Left cardiac atrium (tissue), 4 donors: ENCODE measurements around the gene CIBAR2. TPM values are rescaled to one million over a fixed set of nuclear protein-coding genes. Genes with fewer than 3 reads are reported as not detected.

Experiments used
- ATAC-seq, 2 donors: fragments of 200-7000 bp; cut with Tn5 transposase; one replicate each; pipeline ENCODE4 v1.9.1; 2020; ENCODE audit warnings: mild to moderate bottlenecking in 2 of 2, moderate library complexity in 2 of 2
- DNase-seq: peaks from one replicate; pipeline ENCODE4 v3.0.0-alpha.2; 2020
- intact Hi-C, 2 donors: fragments of 100-400 bp; cut with DNase I; formaldehyde crosslinking; loops; one replicate each; pipeline versions ENCODE4 v1.14.1 to v1.15.1; 2022 to 2023
- long read RNA-seq: library from polyadenylated mRNA; unstranded; transcript quantifications from one replicate; pipeline ENCODE4 v2.0.0, GENCODE V29; 2021
- total RNA-seq, 2 donors: library from RNA; stranded (reverse); fragmentation: NEBNext Ultra II Directional; extraction: Animal tissue kit (Norgen Biotek cat#: 25700); gene quantifications; one replicate each; pipeline ENCODE4 v1.2.1, GENCODE V29; 2021
- donor health status: DM: no; HTN: yes; CAD: no.
- donor health status: DM: no; HTN: yes; CAD: no; lungs with severe emphysema.
- donor health status: DM: yes; HTN: yes; CAD: no.
- donor health status: Dilated cardiomyopathy.

CIBAR2 gene
- total RNA-seq, result not detected
- long read RNA-seq, result 0 reads

- DNase-seq, result no peak
- intact Hi-C loops, result loop anchor here in 1 of 2 donors (10.0 kb wide), 1 partner anchor 142 kb away; no protein-coding TSS in a partner anchor
- no peak for ATAC-seq
Observed at GRCh38 chr16:85112364-85112763, at the start of gene CIBAR2. Gene CIBAR2, minus strand, starts transcription at chr16:85112472. Its CDS starts 120 bp downstream, at chr16:85112352.

- ATAC-seq (peak in 1 of 2 donors; percentile 12), DNase-seq (no peak)
- intact Hi-C loops, result no loop called here
Observed at GRCh38 chr16:85159179-85159980, 47.1 kb upstream of the CIBAR2 start.

GRCh38 chr16:85158743-85159178 is 46.5 kb upstream of the CIBAR2 start:
- ATAC-seq (no peak), DNase-seq (no peak)
- intact Hi-C loops, result no loop called here

DNA sequence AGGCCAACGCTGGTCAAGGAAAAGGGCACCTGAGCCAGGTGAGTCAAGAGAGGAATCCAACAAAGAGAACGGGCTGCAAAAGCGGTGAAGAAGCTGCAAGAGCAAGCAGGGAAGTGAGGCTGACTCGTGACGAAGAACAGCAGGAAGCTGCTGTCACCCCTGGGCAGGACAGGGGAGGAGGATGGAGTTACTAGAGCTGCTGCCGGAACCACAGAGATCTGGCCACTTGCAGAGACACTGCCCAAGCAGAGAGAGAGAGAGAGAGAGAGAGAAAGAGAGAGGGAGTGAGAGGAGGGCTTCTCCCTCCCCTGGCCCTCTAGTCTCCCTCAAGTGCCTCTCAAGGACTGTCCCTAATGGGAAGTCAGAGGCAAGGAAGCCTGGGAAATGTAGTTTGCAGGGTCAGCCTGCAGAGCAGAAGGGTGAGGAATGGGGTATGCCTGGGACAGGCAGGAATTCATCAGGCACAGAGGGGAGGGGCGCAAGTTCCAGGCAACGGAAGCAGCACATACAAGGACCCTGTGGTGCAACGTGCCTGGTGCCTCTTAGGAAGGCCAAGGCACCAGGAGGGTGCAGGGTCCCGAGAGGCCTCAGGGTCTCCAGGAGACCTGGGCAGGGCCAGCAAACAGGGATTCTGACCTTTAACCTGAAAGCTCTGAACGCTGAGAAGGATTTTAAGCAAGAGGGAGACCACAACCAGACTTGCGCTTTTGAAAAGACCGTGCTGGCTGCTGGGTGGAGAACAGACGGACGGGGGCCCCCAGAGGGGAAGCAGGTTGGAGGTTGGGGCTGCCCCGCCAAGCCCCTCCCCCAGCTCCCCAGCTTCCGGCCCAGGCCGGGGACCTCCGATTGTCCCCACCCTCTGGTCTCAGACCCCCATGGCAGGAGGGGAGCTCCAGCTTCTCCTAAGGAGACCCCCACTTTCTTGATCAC is 45.8 kb upstream of the CIBAR2 start:
- ATAC-seq, result peak; percentile 39 to 50
- intact Hi-C loops, result no loop called here

GRCh38 chr16:85157372-85157771 is 45.1 kb upstream of the CIBAR2 start:
- no peak for ATAC-seq
- DNase-seq, result no peak

More for the DNA sequence above, 45.8 kb upstream of the CIBAR2 start:
- DNase-seq, result no peak

DNA sequence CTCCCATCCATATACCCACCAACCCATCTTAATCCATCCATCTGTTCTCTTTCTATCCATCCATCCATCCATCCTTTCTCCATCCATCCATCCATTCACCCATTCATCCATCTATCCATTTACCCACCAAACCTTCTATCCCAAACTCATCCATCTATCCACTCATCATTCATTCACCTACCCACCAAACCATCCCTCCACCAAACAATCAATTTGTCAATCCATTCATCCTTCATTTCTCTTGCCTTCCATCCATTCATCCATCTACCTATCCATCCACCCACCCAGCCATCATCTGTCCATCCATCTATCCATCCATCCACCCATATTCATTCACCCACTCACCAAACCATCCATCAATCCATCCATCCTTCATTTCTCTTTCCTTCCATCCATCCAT is 44.6 kb upstream of the CIBAR2 start:
- ATAC-seq (no peak), DNase-seq (no peak)
- intact Hi-C loops, result no loop called here

More at GRCh38 chr16:85157372-85157771, 45.1 kb upstream of the CIBAR2 start:
- intact Hi-C loops, result no loop called here

DNA sequence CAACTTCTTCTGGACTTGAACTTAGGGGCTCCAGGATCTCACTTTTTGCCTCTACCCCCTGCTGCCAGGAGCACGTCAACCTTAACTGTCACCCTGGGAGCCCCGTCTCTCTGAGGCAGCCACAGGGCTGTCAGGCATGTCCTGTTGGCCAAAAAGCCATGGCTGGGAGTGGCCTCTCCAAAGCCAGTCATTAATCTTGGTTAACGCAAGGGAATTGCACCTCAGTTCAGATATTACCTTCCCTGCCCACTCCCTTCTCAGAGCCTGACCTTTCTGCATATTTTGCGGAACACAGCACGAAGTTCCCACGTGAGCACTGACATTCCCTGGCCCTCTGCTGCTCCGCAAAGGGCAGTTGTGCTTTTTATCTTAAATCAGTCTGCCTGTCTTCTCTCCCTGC is 44.2 kb upstream of the CIBAR2 start:
- ATAC-seq (no peak), DNase-seq (no peak)
- intact Hi-C loops, result no loop called here

GRCh38 chr16:85153656-85154091 is 41.4 kb upstream of the CIBAR2 start:
- intact Hi-C loops, result loop anchor here in 1 of 2 donors (5.0 kb wide), 1 partner anchor 49 kb away; no protein-coding TSS in a partner anchor
- DNase-seq (peak; percentile 68), ATAC-seq (peak; percentile 44 to 64)

- intact Hi-C loops, result loop anchor here in 1 of 2 donors (5.0 kb wide), 1 partner anchor 49 kb away; no protein-coding TSS in a partner anchor
- DNase-seq (no peak), ATAC-seq (no peak)
Observed at GRCh38 chr16:85153046-85153445, 40.8 kb upstream of the CIBAR2 start.

GRCh38 chr16:85152414-85153030 is 40.2 kb upstream of the CIBAR2 start:
- intact Hi-C loops, result loop anchor here in 1 of 2 donors (5.0 kb wide), 1 partner anchor 50 kb away; no protein-coding TSS in a partner anchor
- DNase-seq, result no peak
- peak; percentile 16 to 46 for ATAC-seq

- intact Hi-C loops, result loop anchor here in 1 of 2 donors (5.0 kb wide), 1 partner anchor 50 kb away; no protein-coding TSS in a partner anchor
- peak; percentile 87 for DNase-seq
- ATAC-seq, result peak; percentile 84 to 90
Observed at GRCh38 chr16:85151603-85152413, 39.5 kb upstream of the CIBAR2 start.

DNA sequence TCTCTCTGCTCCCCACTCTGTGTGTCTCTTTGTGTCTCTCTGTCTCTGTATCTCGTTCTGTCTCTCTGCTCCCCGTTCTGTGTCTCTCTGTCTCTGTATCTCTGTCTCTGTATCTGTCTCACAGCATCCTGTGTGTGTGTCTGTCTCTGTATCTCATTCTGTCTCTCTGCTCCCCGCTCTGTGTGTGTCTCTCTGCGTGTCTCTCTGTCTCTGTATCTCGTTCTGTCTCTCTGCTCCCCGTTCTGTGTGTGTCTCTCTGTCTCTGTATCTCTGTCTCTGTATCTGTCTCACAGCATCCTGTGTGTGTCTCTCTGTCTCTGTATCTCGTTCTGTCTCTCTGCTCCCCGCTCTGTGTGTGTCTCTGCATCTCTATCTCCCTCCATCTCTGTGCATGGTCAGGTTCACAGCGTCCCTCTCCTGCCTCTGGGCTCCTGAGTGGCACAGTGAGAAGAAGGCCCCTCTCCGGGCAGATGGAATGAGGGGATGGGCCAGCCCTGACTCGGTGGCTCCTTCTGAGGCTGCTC is 38.9 kb upstream of the CIBAR2 start:
- ATAC-seq, result no peak
- no peak for DNase-seq
- intact Hi-C loops, result loop anchor here in 1 of 2 donors (5.0 kb wide), 1 partner anchor 51 kb away; no protein-coding TSS in a partner anchor

GRCh38 chr16:85150331-85150940 is 38.2 kb upstream of the CIBAR2 start:
- intact Hi-C loops, result loop anchor here in 1 of 2 donors (5.0 kb wide), 1 partner anchor 52 kb away; no protein-coding TSS in a partner anchor
- DNase-seq (no peak), ATAC-seq (no peak)

GRCh38 chr16:85149776-85150175 is 37.5 kb upstream of the CIBAR2 start:
- ATAC-seq (peak; percentile 7 to 16), DNase-seq (peak; percentile 65)
- intact Hi-C loops, result loop anchor here in 1 of 2 donors (5.0 kb wide), 1 partner anchor 53 kb away; no protein-coding TSS in a partner anchor

DNA sequence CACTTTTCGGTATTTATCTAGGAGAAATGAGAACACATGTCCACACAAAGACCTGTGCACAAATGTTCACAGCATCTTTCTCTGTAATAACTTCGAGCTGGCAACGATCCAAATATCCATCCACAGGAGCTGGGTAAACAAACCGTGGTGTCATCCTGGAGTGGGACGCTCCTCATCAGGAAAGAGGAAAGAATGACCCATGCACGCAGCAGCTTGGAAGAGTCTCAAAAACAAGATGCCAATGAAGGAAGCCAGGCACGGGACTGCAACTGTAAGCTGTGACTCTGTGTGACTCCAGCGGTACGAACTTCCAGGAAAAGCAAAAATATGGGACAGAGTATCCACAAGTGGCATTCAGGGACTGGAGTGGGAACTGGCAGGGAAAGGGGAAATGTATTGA is 36.7 kb upstream of the CIBAR2 start:
- no peak for DNase-seq
- ATAC-seq, result no peak

GRCh38 chr16:85146922-85147651 is 34.8 kb upstream of the CIBAR2 start:
- ATAC-seq, result peak in 1 of 2 donors; percentile 25
- DNase-seq, result no peak
- intact Hi-C loops, result no loop called here

More for the DNA sequence above, 36.7 kb upstream of the CIBAR2 start:
- intact Hi-C loops, result no loop called here

DNA sequence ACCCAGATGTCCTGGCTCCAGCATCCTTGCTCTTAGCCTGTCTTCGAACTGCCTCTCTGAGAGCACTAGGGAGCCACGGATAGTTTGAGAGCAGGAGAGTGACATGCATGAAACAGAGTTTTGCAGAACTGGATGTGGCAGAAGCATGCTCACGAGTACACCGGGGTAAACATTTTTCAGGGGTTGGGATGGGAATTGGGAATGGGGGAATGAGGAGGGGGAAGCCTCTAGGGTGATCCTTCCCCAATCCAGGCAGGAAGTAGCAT is 34.2 kb upstream of the CIBAR2 start:
- intact Hi-C loops, result no loop called here
- no peak for ATAC-seq
- no peak for DNase-seq
